CD4-positive, CD25-positive, alpha-beta regulatory T cell (primary cell): ENCODE results near the gene NCAPG2. TPM values are rescaled to one million over a fixed set of nuclear protein-coding genes. Genes with fewer than 3 reads are reported as not detected.
A peak's percentile ranks its signal among the peaks of the same experiment; 100 is the strongest.

Source experiments
- ATAC-seq, 2 donors: fragments of 150-1000 bp; cut with Tn5 transposase; one replicate each; pipeline ENCODE4 v1.10.0; 2021; ENCODE audit warnings: low read depth in 2 of 2, moderate number of reproducible peaks in 2 of 2, moderate library complexity in 1 of 2
- DNase-seq, 3 donors: peaks; one replicate each; pipeline versions ENCODE4 v3.0.0 to v3.0.0-alpha.2; 2012 to 2022; ENCODE audit warnings: mixed read lengths in 1 of 3
- H3K27ac ChIP-seq: one replicate; pipeline ENCODE4 v1.7.0; 2013; ENCODE audit warnings: mild to moderate bottlenecking, low read length; ENCODE audit not compliant: insufficient read depth, poor library complexity, severe bottlenecking
- H3K27me3 ChIP-seq: one replicate; pipeline ENCODE4 v1.7.0; 2013; ENCODE audit warnings: low read length; ENCODE audit not compliant: control insufficient read depth, insufficient read depth
- H3K36me3 ChIP-seq: one replicate; pipeline ENCODE4 v1.7.0; 2013; ENCODE audit warnings: mild to moderate bottlenecking, low read length, moderate library complexity; ENCODE audit not compliant: control insufficient read depth, insufficient read depth
- H3K4me1 ChIP-seq: 2 replicates; pipeline ENCODE4 v1.7.0; 2013; ENCODE audit warnings: mild to moderate bottlenecking, low read length; ENCODE audit not compliant: insufficient read depth, control insufficient read depth, poor library complexity, severe bottlenecking
- H3K4me3 ChIP-seq: one replicate; pipeline ENCODE4 v1.7.0; 2013; ENCODE audit warnings: low read depth, mild to moderate bottlenecking, low read length, moderate library complexity
- H3K9me3 ChIP-seq, 2 experiments: 1 replicate in 1 of 2; 2 replicates in 1 of 2; pipeline ENCODE4 v1.7.0; 2013; ENCODE audit warnings: low read length in 2 of 2, mild to moderate bottlenecking in 1 of 2, moderate library complexity in 1 of 2; ENCODE audit not compliant: control insufficient read depth in 2 of 2
- H3K27ac Mint-ChIP-seq, 3 donors: one replicate each; pipeline ENCODE4 v1.8.0; 2020 to 2022; ENCODE audit warnings: mild to moderate bottlenecking in 3 of 3, mixed read lengths in 3 of 3, moderate library complexity in 2 of 3
- H3K27me3 Mint-ChIP-seq: one replicate; pipeline ENCODE4 v1.8.0; 2022; ENCODE audit warnings: mild to moderate bottlenecking, mixed read lengths
- H3K36me3 Mint-ChIP-seq: one replicate; pipeline ENCODE4 v1.8.0; 2020; ENCODE audit warnings: mixed read lengths
- H3K4me1 Mint-ChIP-seq, 4 donors: one replicate each; pipeline ENCODE4 v1.8.0; 2020 to 2022; ENCODE audit warnings: mixed read lengths in 4 of 4, mild to moderate bottlenecking in 1 of 4
- H3K4me3 Mint-ChIP-seq, 4 donors: one replicate each; pipeline ENCODE4 v1.8.0; 2020 to 2022; ENCODE audit warnings: mild to moderate bottlenecking in 4 of 4, mixed read lengths in 4 of 4, moderate library complexity in 3 of 4
- H3K9me3 Mint-ChIP-seq, 7 donors: one replicate each; pipeline ENCODE4 v1.8.0; 2020 to 2022; ENCODE audit warnings: mixed read lengths in 7 of 7, mild to moderate bottlenecking in 3 of 7, moderate library complexity in 2 of 7
- polyA plus RNA-seq, 4 donors: library from polyadenylated mRNA; unstranded; fragments of 300-500 nt; fragmentation: Illumina TruSeq; gene quantifications; one replicate each; pipeline ENCODE4 v1.2.3, GENCODE V29; 2021
- total RNA-seq: library from RNA; stranded (reverse); gene quantifications from one replicate; pipeline ENCODE4 v1.2.3, GENCODE V29; 2022

The NCAPG2 gene, protein sequence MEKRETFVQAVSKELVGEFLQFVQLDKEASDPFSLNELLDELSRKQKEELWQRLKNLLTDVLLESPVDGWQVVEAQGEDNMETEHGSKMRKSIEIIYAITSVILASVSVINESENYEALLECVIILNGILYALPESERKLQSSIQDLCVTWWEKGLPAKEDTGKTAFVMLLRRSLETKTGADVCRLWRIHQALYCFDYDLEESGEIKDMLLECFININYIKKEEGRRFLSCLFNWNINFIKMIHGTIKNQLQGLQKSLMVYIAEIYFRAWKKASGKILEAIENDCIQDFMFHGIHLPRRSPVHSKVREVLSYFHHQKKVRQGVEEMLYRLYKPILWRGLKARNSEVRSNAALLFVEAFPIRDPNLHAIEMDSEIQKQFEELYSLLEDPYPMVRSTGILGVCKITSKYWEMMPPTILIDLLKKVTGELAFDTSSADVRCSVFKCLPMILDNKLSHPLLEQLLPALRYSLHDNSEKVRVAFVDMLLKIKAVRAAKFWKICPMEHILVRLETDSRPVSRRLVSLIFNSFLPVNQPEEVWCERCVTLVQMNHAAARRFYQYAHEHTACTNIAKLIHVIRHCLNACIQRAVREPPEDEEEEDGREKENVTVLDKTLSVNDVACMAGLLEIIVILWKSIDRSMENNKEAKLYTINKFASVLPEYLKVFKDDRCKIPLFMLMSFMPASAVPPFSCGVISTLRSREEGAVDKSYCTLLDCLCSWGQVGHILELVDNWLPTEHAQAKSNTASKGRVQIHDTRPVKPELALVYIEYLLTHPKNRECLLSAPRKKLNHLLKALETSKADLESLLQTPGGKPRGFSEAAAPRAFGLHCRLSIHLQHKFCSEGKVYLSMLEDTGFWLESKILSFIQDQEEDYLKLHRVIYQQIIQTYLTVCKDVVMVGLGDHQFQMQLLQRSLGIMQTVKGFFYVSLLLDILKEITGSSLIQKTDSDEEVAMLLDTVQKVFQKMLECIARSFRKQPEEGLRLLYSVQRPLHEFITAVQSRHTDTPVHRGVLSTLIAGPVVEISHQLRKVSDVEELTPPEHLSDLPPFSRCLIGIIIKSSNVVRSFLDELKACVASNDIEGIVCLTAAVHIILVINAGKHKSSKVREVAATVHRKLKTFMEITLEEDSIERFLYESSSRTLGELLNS
- total RNA-seq (10.6 TPM), polyA plus RNA-seq (1 to 10 TPM; 2.7 to 5.6 (median 3.8) TPM)

DNA sequence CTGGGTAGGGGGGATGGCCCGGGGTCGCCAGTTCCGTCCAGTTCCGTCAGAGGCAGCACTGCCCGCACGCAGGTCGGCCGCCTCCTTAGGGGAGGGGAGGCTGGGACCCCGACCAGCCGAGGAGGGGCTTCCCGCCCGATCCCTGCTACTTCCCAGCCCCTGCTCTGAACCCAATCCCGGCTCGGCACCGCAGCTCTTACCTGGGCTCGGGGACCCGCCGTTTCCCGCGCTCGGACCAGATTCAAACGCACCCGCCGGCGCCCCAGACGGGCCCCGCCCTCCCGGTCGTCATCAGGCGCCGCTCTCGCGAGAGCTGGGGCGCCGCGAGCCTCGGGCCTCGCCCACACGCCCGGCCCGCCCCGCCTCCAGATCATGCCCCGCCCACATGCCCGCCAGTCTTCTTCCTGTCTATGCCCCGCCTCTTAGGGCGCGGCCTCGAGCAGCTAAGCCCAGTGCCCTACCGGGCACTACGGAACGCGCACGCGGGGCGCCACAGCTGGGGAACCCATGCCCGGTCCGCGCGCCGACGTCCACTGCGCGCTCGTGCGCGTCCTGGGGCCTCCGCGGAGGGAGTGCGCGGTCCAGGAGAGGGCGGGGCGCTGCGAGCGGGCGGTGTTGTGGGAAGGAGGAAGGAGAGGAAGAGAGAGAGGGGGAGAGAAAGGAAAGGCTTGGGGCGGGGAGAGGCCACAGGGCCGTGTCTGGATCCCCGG is at the start of gene NCAPG2:
TSS of gene NCAPG2 (minus strand) at position 281 of the 710 bp plus-strand sequence. CDS start 2,905 bp downstream, outside the sequence.
- H3K27me3 ChIP-seq = no peaks in the 10 kb centered on the region
- DNase-seq (peak; percentile 96 to 98 (median 97)), ATAC-seq (peak; percentile 96 to 97)
- peak within 1 kb of the TSS; percentile 87 to 99 (median 94) for H3K4me3 Mint-ChIP-seq
- peak within 1 kb of the TSS; percentile 80 for H3K27ac ChIP-seq
- H3K9me3 Mint-ChIP-seq = no peaks in the 10 kb centered on the region
- H3K4me3 ChIP-seq = peak within 1 kb of the TSS; percentile 78
- H3K36me3 Mint-ChIP-seq = peaks cover 6% of the 10 kb centered on the region
- no peaks in the 10 kb centered on the region for H3K36me3 ChIP-seq
- H3K4me1 Mint-ChIP-seq = peaks cover 9 to 59% (median 30%) of the 10 kb centered on the region in 4 donors
- peaks cover 20% of the 10 kb centered on the region for H3K4me1 ChIP-seq
- H3K27ac Mint-ChIP-seq = peak within 1 kb of the TSS; percentile 15 to 86 (median 69)
- no peaks in the 10 kb centered on the region for H3K9me3 ChIP-seq
- H3K27me3 Mint-ChIP-seq = peaks cover 5% of the 10 kb centered on the region

DNA sequence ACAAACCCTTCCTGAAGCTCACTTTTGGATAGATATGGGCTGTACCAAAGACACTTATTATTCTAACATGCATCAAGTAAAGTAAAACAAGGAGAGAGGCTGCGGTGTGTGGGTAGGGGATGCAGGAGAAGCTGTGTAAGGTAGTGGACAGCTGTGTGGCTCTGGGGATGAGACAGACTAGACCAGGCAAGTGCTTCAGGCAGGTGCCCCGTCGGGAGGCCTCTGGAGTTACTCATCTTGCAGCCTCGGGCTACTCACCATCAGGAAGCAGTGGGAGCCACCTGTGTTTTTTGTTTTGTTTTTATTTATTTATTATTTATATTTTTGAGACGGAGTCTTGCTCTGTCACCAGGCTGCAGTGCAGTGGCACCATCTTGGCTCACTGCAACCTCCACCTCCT is 49.3 kb upstream of the NCAPG2 start:
- H3K27me3 Mint-ChIP-seq = no peaks in the 10 kb centered on the region
- Histone ChIP-seq H3K27me3 (no peaks in the 10 kb centered on the region), H3K4me3 (no peak overlapping the region), H3K27ac (no peak overlapping the region), H3K36me3 (peaks cover 72% of the 10 kb centered on the region), H3K4me1 (no peaks in the 10 kb centered on the region), H3K9me3 (no peaks in the 10 kb centered on the region)
- no peak overlapping the region for H3K4me3 Mint-ChIP-seq
- no peak for ATAC-seq
- peaks cover 0 to 9% (median 5%) of the 10 kb centered on the region in 4 donors for H3K4me1 Mint-ChIP-seq
- H3K36me3 Mint-ChIP-seq = peaks cover 43% of the 10 kb centered on the region
- DNase-seq = no peak
- H3K9me3 Mint-ChIP-seq = no peaks in the 10 kb centered on the region
- no peak overlapping the region for H3K27ac Mint-ChIP-seq

DNA sequence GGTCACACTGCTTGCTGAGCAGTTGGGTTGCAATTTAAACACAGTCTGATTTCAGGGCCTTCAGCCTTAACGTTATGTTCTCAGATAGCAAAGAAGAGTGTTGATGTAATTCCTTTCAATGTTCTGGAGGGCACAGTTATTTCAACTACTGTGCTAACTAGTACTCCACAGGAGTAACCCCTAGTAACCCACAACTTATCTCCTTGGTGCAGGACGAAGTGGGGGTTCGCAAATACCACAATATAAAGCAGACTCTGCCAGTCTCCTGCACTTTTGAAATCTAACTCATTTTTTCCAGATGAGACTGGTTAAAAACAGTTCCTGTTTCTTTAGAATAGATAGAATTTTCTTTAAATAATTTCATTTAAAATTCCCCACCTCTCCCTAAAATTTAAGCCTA is 47.1 kb upstream of the NCAPG2 start:
- no peak overlapping the region for H3K4me3 Mint-ChIP-seq
- Histone ChIP-seq H3K4me1 (no peaks in the 10 kb centered on the region), H3K9me3 (no peaks in the 10 kb centered on the region), H3K36me3 (peaks cover 75% of the 10 kb centered on the region), H3K27ac (no peak overlapping the region), H3K27me3 (no peaks in the 10 kb centered on the region), H3K4me3 (no peak overlapping the region)
- H3K27ac Mint-ChIP-seq = no peak overlapping the region
- H3K36me3 Mint-ChIP-seq = peaks cover 30% of the 10 kb centered on the region
- no peak for ATAC-seq
- no peaks in the 10 kb centered on the region for H3K9me3 Mint-ChIP-seq
- no peaks in the 10 kb centered on the region for H3K27me3 Mint-ChIP-seq
- no peak for DNase-seq
- H3K4me1 Mint-ChIP-seq = peaks cover 0 to 5% (median 4%) of the 10 kb centered on the region in 4 donors

DNA sequence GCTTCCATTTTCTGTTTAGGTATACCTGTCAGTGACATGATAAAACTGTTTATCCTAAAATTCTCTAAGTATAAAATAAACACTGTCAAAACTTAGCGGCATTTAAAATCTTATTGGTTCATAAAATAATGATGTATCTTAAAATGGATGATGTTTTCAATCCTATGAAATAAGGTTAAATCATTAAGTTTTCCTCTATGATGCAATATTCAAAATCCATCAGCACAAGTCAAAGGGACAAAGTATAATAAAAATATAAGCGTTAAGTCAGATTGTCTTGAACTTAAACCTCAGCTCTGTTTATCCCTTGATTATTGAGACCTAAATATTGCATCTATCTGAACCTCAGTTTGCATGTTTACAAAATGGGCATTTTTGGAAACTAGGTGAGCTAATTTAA is 46.6 kb upstream of the NCAPG2 start:
- Mint-ChIP-seq H3K27ac (no peak overlapping the region), H3K36me3 (peaks cover 29% of the 10 kb centered on the region), H3K27me3 (no peaks in the 10 kb centered on the region), H3K4me3 (no peak overlapping the region), H3K9me3 (no peaks in the 10 kb centered on the region), H3K4me1 (peaks cover 0 to 7% (median 4%) of the 10 kb centered on the region in 4 donors)
- DNase-seq (no peak), ATAC-seq (no peak)
- H3K27me3 ChIP-seq = no peaks in the 10 kb centered on the region
- H3K36me3 ChIP-seq = peaks cover 75% of the 10 kb centered on the region
- no peaks in the 10 kb centered on the region for H3K9me3 ChIP-seq
- no peak overlapping the region for H3K4me3 ChIP-seq
- H3K27ac ChIP-seq = no peak overlapping the region
- no peaks in the 10 kb centered on the region for H3K4me1 ChIP-seq

DNA sequence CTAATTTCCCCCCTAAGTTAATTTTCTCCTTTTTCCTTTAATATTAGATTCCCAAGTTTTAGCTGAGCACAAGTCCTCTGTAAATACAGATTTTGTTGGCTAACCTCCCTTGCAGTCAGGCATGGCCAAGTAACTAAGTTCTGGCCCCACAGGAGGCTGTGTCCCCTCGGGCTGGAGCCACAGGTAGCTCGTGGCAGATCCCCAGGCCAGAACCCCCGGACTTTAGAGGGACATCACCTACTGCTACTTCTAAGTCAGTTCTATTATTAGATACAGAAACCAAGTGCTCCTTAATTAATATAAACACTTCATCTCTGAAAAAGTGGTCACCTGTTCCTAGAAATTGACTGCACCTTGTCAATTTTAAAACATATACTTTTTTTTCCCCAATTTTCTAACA is 46.1 kb upstream of the NCAPG2 start:
- Histone ChIP-seq H3K4me1 (no peaks in the 10 kb centered on the region), H3K27me3 (no peaks in the 10 kb centered on the region), H3K36me3 (peaks cover 76% of the 10 kb centered on the region), H3K4me3 (no peak overlapping the region), H3K9me3 (no peaks in the 10 kb centered on the region), H3K27ac (no peak overlapping the region)
- H3K4me3 Mint-ChIP-seq = no peak overlapping the region
- no peaks in the 10 kb centered on the region for H3K27me3 Mint-ChIP-seq
- ATAC-seq (no peak), DNase-seq (no peak)
- peak overlapping the region in 1 of 3 donors; percentile 9 for H3K27ac Mint-ChIP-seq
- H3K9me3 Mint-ChIP-seq = no peaks in the 10 kb centered on the region
- H3K36me3 Mint-ChIP-seq = peaks cover 31% of the 10 kb centered on the region
- H3K4me1 Mint-ChIP-seq = peaks cover 2 to 11% (median 4%) of the 10 kb centered on the region in 4 donors

DNA sequence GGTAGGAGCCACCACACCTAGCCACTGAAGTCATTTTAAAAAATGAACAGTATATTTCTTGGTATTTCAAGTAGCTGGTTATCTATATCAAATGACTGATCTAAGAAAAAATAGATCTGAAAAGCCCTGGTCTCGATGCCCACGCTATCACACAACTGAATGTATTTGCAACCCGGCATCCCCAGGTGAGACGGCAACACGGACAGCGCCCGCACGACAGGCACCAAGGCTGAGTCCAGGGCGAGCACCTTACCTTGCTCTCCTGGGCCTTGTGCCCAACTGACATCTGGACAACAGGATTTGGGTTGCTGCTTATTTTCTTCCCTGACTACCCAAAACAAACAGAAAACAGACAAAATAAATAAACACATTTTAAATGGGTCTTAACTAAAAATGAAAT is 44.8 kb upstream of the NCAPG2 start:
- Histone ChIP-seq H3K27me3 (no peaks in the 10 kb centered on the region), H3K9me3 (no peaks in the 10 kb centered on the region), H3K27ac (no peak overlapping the region), H3K36me3 (peaks cover 74% of the 10 kb centered on the region), H3K4me3 (no peak overlapping the region), H3K4me1 (no peaks in the 10 kb centered on the region)
- Mint-ChIP-seq H3K36me3 (peaks cover 25% of the 10 kb centered on the region), H3K9me3 (no peaks in the 10 kb centered on the region), H3K4me3 (no peak overlapping the region), H3K27me3 (no peaks in the 10 kb centered on the region), H3K4me1 (peaks cover 0 to 11% (median 5%) of the 10 kb centered on the region in 4 donors), H3K27ac (peak overlapping the region in 1 of 3 donors; percentile 62)
- ATAC-seq (no peak), DNase-seq (no peak)

DNA sequence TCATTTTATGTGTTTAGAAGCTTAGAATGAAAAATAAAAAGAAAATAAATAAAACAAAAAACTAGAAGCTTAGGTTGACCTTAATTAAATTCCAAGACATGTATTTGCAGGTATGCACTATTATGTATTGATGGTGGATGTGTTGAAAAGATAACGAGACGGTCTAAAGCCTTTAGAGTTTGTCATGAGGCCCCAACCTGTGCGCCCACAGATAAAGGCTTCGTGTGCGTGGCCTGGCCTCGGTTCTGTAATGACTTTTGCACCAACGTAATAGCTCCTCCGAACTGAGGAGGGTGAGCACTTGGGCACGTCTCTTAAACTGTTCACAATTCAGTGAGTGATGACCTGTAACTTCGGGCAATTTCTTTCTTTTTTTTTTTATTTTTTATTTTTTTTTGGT is 43.7 kb upstream of the NCAPG2 start:
- Histone ChIP-seq H3K4me1 (no peaks in the 10 kb centered on the region), H3K9me3 (no peaks in the 10 kb centered on the region), H3K27me3 (no peaks in the 10 kb centered on the region), H3K27ac (no peak overlapping the region), H3K36me3 (peaks cover 74% of the 10 kb centered on the region), H3K4me3 (no peak overlapping the region)
- H3K36me3 Mint-ChIP-seq = peaks cover 29% of the 10 kb centered on the region
- H3K27me3 Mint-ChIP-seq = no peaks in the 10 kb centered on the region
- no peak for ATAC-seq
- no peak overlapping the region for H3K4me3 Mint-ChIP-seq
- H3K9me3 Mint-ChIP-seq = no peaks in the 10 kb centered on the region
- no peak for DNase-seq
- H3K27ac Mint-ChIP-seq = no peak overlapping the region
- peaks cover 0 to 11% (median 5%) of the 10 kb centered on the region in 4 donors for H3K4me1 Mint-ChIP-seq
